Fibroblast of skin of back (primary cell): ENCODE data around the gene SMG6.

ENCODE experiments used
- DNase-seq: peaks from one replicate; pipeline ENCODE4 v3.0.0-alpha.2; 2013

Gene SMG6

GRCh38 chr17:2138761-2139160 lies 164.8 kb downstream of the SMG6 start:
- DNase-seq: no peak

GRCh38 chr17:2138318-2138717 lies 165.3 kb downstream of the SMG6 start:
- peak; percentile 56 for DNase-seq

- peak; percentile 91 for DNase-seq
Observed at GRCh38 chr17:2137342-2138098, 166.1 kb downstream of the SMG6 start.

GRCh38 chr17:2136241-2136640 lies 167.3 kb downstream of the SMG6 start:
- no peak for DNase-seq

- no peak for DNase-seq
Observed at GRCh38 chr17:2128011-2128410, 175.6 kb downstream of the SMG6 start.

GRCh38 chr17:2125013-2125535 lies 178.5 kb downstream of the SMG6 start:
- DNase-seq: peak; percentile 57

- no peak for DNase-seq
Observed at GRCh38 chr17:2124391-2124790, 179.2 kb downstream of the SMG6 start.

GRCh38 chr17:2123375-2124251 lies 180.0 kb downstream of the SMG6 start:
- peak; percentile 46 for DNase-seq

GRCh38 chr17:2122641-2123302 lies 180.8 kb downstream of the SMG6 start:
- DNase-seq: peak; percentile 73

- peak; percentile 33 for DNase-seq
Observed at GRCh38 chr17:2120586-2121335, 182.8 kb downstream of the SMG6 start.

- DNase-seq: no peak
Observed at GRCh38 chr17:2113279-2113622, 190.3 kb downstream of the SMG6 start.

- DNase-seq: peak; percentile 76
Observed at GRCh38 chr17:2111691-2112090, 191.9 kb downstream of the SMG6 start.

GRCh38 chr17:2110436-2110835 lies 193.1 kb downstream of the SMG6 start:
- no peak for DNase-seq

- DNase-seq: no peak
Observed at GRCh38 chr17:2108170-2108569, 195.4 kb downstream of the SMG6 start.

- DNase-seq: no peak
Observed at GRCh38 chr17:2107506-2107905, 196.1 kb downstream of the SMG6 start.

- no peak for DNase-seq
Observed at GRCh38 chr17:2107050-2107449, 196.5 kb downstream of the SMG6 start.

- peak; percentile 53 for DNase-seq
Observed at GRCh38 chr17:2106308-2106955, 197.2 kb downstream of the SMG6 start.

GRCh38 chr17:2105663-2106062 lies 197.9 kb downstream of the SMG6 start:
- no peak for DNase-seq

GRCh38 chr17:2102931-2103809 lies 200.4 kb downstream of the SMG6 start:
- peak; percentile 67 for DNase-seq

- no peak for DNase-seq
Observed at GRCh38 chr17:2101448-2102257, 201.9 kb downstream of the SMG6 start.
